HK-2 (cell line): ENCODE data around the gene FILIP1.

Experiments
- DNase-seq: peaks from one replicate; pipeline ENCODE4 v3.0.0-alpha.2; 2018; ENCODE audit not compliant: unreplicated experiment

The FILIP1 gene

GRCh38 chr6:75334266-75335040, 159.1 kb downstream of the FILIP1 start:
- no peak for DNase-seq

GRCh38 chr6:75333676-75334200, 159.9 kb downstream of the FILIP1 start:
- DNase-seq = no peak

- DNase-seq = no peak
Measured at GRCh38 chr6:75331151-75331550, 162.4 kb downstream of the FILIP1 start.

- DNase-seq = no peak
Measured at GRCh38 chr6:75329703-75330102, 163.9 kb downstream of the FILIP1 start.

GRCh38 chr6:75327807-75328206, 165.8 kb downstream of the FILIP1 start:
- no peak for DNase-seq

GRCh38 chr6:75326557-75327258, 166.9 kb downstream of the FILIP1 start:
- no peak for DNase-seq

GRCh38 chr6:75318900-75319299, 174.7 kb downstream of the FILIP1 start:
- no peak for DNase-seq

- no peak for DNase-seq
Measured at GRCh38 chr6:75317503-75318206, 175.9 kb downstream of the FILIP1 start.

GRCh38 chr6:75315978-75316377, 177.6 kb downstream of the FILIP1 start:
- no peak for DNase-seq

GRCh38 chr6:75308250-75308988, 185.2 kb downstream of the FILIP1 start:
- DNase-seq = no peak

GRCh38 chr6:75307364-75308004, 186.1 kb downstream of the FILIP1 start:
- no peak for DNase-seq

- no peak for DNase-seq
Measured at GRCh38 chr6:75306064-75306463, 187.5 kb downstream of the FILIP1 start.

GRCh38 chr6:75305573-75305972, 188.0 kb downstream of the FILIP1 start:
- no peak for DNase-seq

- no peak for DNase-seq
Measured at GRCh38 chr6:75302280-75302679, 191.3 kb downstream of the FILIP1 start.

- no peak for DNase-seq
Measured at GRCh38 chr6:75301537-75301936, 192.1 kb downstream of the FILIP1 start.

GRCh38 chr6:75301088-75301487, 192.5 kb downstream of the FILIP1 start:
- no peak for DNase-seq

- no peak for DNase-seq
Measured at GRCh38 chr6:75300531-75300855, 193.1 kb downstream of the FILIP1 start.

GRCh38 chr6:75299801-75300530, 193.6 kb downstream of the FILIP1 start:
- no peak for DNase-seq

GRCh38 chr6:75296811-75297779, 196.5 kb downstream of the FILIP1 start:
- DNase-seq = no peak

- no peak for DNase-seq
Measured at GRCh38 chr6:75292555-75292954, 201.0 kb downstream of the FILIP1 start.
